H1 (cell line): ENCODE data around the gene RHEB. TPM values are rescaled to one million over a fixed set of nuclear protein-coding genes. Genes with fewer than 3 reads are reported as not detected.

Experiments
- CTCF ChIA-PET: fragments of 300-600 bp; sonication (Branson Sonifier 250); formaldehyde crosslinking; loops from one replicate; lab custom pipeline; 2021; ENCODE audit not compliant: partially characterized antibody; lab: Charles Lee
- POLR2A ChIA-PET: fragments of 300-600 bp; sonication (Branson Sonifier 250); formaldehyde crosslinking; loops from one replicate; lab custom pipeline; 2021; ENCODE audit warnings: inconsistent platforms; ENCODE audit not compliant: partially characterized antibody; lab: Charles Lee
- DNase-seq, 2 experiments: peaks; one replicate each; pipeline versions ENCODE4 v3.0.0 to v3.0.0-alpha.2; 2010 to 2022; ENCODE audit warnings: low spot score in 2 of 2, low read depth in 1 of 2, mixed read lengths in 1 of 2
- FAIRE-seq: peaks from 2 replicates; lab custom pipeline; 2011; peaks lifted over from hg19 to GRCh38; lab: Jason Lieb, UNC
- H2AFZ ChIP-seq: 2 replicates; pipeline ENCODE4 v1.8.1; 2012; ENCODE audit warnings: low read length, inconsistent platforms
- H2AK5ac ChIP-seq: 2 replicates; pipeline ENCODE4 v1.6.1; 2013; ENCODE audit warnings: low read depth, low read length
- H2BK120ac ChIP-seq: replicated peaks from 2 replicates; pipeline ENCODE3; 2013; ENCODE audit warnings: low read depth, low read length, inconsistent platforms
- H2BK12ac ChIP-seq: 2 replicates; pipeline ENCODE4 v1.6.1; 2013; ENCODE audit warnings: low read depth, low read length
- H2BK15ac ChIP-seq: 2 replicates; pipeline ENCODE4 v1.6.1; 2013; ENCODE audit warnings: low read length
- H2BK20ac ChIP-seq: 2 replicates; pipeline ENCODE4 v1.6.1; 2013; ENCODE audit warnings: low read length
- H2BK5ac ChIP-seq: 2 replicates; pipeline ENCODE4 v1.6.1; 2013; ENCODE audit warnings: low read depth, low read length
- H3K14ac ChIP-seq: 2 replicates; pipeline ENCODE4 v1.6.1; 2013; ENCODE audit warnings: inconsistent platforms; ENCODE audit not compliant: insufficient read length
- H3K18ac ChIP-seq: 2 replicates; pipeline ENCODE4 v1.6.1; 2013; ENCODE audit warnings: low read length; ENCODE audit errors: extremely low read depth
- H3K23ac ChIP-seq: 2 replicates; pipeline ENCODE4 v1.6.1; 2013; ENCODE audit warnings: inconsistent platforms; ENCODE audit not compliant: insufficient read length
- H3K23me2 ChIP-seq: 2 replicates; pipeline ENCODE4 v1.6.1; 2013; ENCODE audit warnings: low read depth, low read length
- H3K27ac ChIP-seq: 2 replicates; pipeline ENCODE4 v1.6.1; 2011; ENCODE audit warnings: low read depth, low read length, inconsistent platforms
- H3K27me3 ChIP-seq, 4 experiments: replicated peaks in 1 of 4; 1 replicate in 1 of 4; 2 replicates in 3 of 4; pipeline versions ENCODE4 v1.6.1 to v1.8.1; 2011 to 2013; ENCODE audit warnings: low read length in 3 of 4, mild to moderate bottlenecking in 3 of 4, inconsistent platforms in 2 of 4, mixed read lengths in 2 of 4, moderate library complexity in 1 of 4; ENCODE audit not compliant: control insufficient read depth in 3 of 4, insufficient read depth in 3 of 4; ENCODE audit errors: extremely low read depth in 1 of 4
- H3K36me3 ChIP-seq, 4 experiments: 2 replicates each; pipeline versions ENCODE4 v1.6.1 to v1.8.1; 2011 to 2013; ENCODE audit warnings: mild to moderate bottlenecking in 4 of 4, low read length in 3 of 4, moderate library complexity in 2 of 4, control low read depth in 1 of 4, inconsistent platforms in 1 of 4; ENCODE audit not compliant: insufficient read depth in 4 of 4, control insufficient read depth in 2 of 4
- H3K4ac ChIP-seq: replicated peaks from 2 replicates; pipeline ENCODE3; 2013; ENCODE audit warnings: low read length, low read depth, mixed read lengths, inconsistent platforms; ENCODE audit not compliant: insufficient read length
- H3K4me1 ChIP-seq, 4 experiments: replicated peaks in 1 of 4; 1 replicate in 1 of 4; 2 replicates in 3 of 4; pipeline versions ENCODE4 v1.6.1 to v1.8.1; 2011 to 2013; ENCODE audit warnings: low read length in 3 of 4, inconsistent platforms in 2 of 4, mixed read lengths in 1 of 4; ENCODE audit not compliant: insufficient read depth in 4 of 4, control insufficient read depth in 3 of 4
- H3K4me2 ChIP-seq, 2 experiments: 2 replicates each; pipeline versions ENCODE4 v1.6.1 to v1.8.1; 2011 to 2013; ENCODE audit warnings: low read depth in 2 of 2, low read length in 2 of 2, control low read depth in 1 of 2, inconsistent platforms in 1 of 2, mild to moderate bottlenecking in 1 of 2; ENCODE audit not compliant: insufficient read depth in 1 of 2
- H3K4me3 ChIP-seq, 4 experiments: fragments of 200-600, 300-600 bp in 1 of 4; sonication (generic), shearing (Covaris generic), sonication (Bioruptor Twin) in 1 of 4; 2 replicates each; pipeline versions ENCODE4 v1.5.1 to v1.8.1; 2011 to 2016; ENCODE audit warnings: low read length in 4 of 4, low read depth in 3 of 4, control low read depth in 2 of 4, inconsistent platforms in 2 of 4, mild to moderate bottlenecking in 2 of 4, mixed read lengths in 1 of 4, moderate library complexity in 1 of 4; ENCODE audit not compliant: insufficient read depth in 2 of 4; ENCODE audit errors: extremely low read depth in 1 of 4
- H3K56ac ChIP-seq: replicated peaks from 2 replicates; pipeline ENCODE3; 2013; ENCODE audit warnings: low read depth, mild to moderate bottlenecking, mixed read lengths, low read length, inconsistent platforms; ENCODE audit not compliant: insufficient read length
- H3K79me1 ChIP-seq: 2 replicates; pipeline ENCODE4 v1.6.1; 2013; ENCODE audit warnings: low read depth, low read length, control low read depth
- H3K79me2 ChIP-seq, 2 experiments: 2 replicates each; pipeline versions ENCODE4 v1.6.1 to v1.8.1; 2012 to 2013; ENCODE audit warnings: low read length in 2 of 2, mild to moderate bottlenecking in 2 of 2, inconsistent platforms in 1 of 2; ENCODE audit not compliant: insufficient read depth in 2 of 2, control insufficient read depth in 1 of 2
- H3K9ac ChIP-seq, 4 experiments: replicated peaks in 1 of 4; 1 replicate in 1 of 4; 2 replicates in 3 of 4; pipeline versions ENCODE4 v1.6.1 to v1.8.1; 2011 to 2013; ENCODE audit warnings: low read depth in 3 of 4, low read length in 3 of 4, control low read depth in 2 of 4, mild to moderate bottlenecking in 2 of 4, moderate library complexity in 2 of 4, inconsistent platforms in 1 of 4; ENCODE audit errors: extremely low read depth in 1 of 4
- H3K9me3 ChIP-seq, 2 experiments: 2 replicates each; pipeline versions ENCODE4 v1.6.1 to v1.8.1; 2012 to 2013; ENCODE audit warnings: mild to moderate bottlenecking in 2 of 2, moderate library complexity in 2 of 2, control low read depth in 1 of 2, inconsistent platforms in 1 of 2, low read depth in 1 of 2, low read length in 1 of 2, mixed read lengths in 1 of 2; ENCODE audit not compliant: insufficient read depth in 2 of 2
- H4K20me1 ChIP-seq, 2 experiments: replicated peaks in 1 of 2; 2 replicates each; pipeline versions ENCODE3 to v1.8.1; 2011 to 2013; ENCODE audit warnings: inconsistent platforms in 2 of 2, low read length in 2 of 2, mild to moderate bottlenecking in 1 of 2; ENCODE audit not compliant: insufficient read depth in 2 of 2, control insufficient read depth in 1 of 2
- H4K5ac ChIP-seq: 2 replicates; pipeline ENCODE4 v1.6.1; 2013; ENCODE audit warnings: low read length, low read depth, mixed read lengths, inconsistent platforms; ENCODE audit not compliant: insufficient read length
- H4K8ac ChIP-seq: 2 replicates; pipeline ENCODE4 v1.8.0; 2013; ENCODE audit warnings: mild to moderate bottlenecking, moderate library complexity, low read length, inconsistent platforms; ENCODE audit not compliant: insufficient read depth; ENCODE audit errors: extremely low read depth
- H4K91ac ChIP-seq: replicated peaks from 2 replicates; pipeline ENCODE3; 2013; ENCODE audit warnings: low read length, mixed read lengths, inconsistent platforms; ENCODE audit not compliant: insufficient read length
- BRCA1 ChIP-seq: IDR thresholded peaks from 2 replicates; pipeline ENCODE4 v1.6.1; 2012; ENCODE audit warnings: low read depth, low read length, improper control_type of control experiment
- CEBPB ChIP-seq: IDR thresholded peaks from 2 replicates; pipeline ENCODE4 v1.6.1; 2012; ENCODE audit warnings: low read depth, low read length
- CREB1 ChIP-seq: IDR thresholded peaks from 2 replicates; pipeline ENCODE4 v1.6.1; 2012; ENCODE audit warnings: inconsistent platforms
- CTCF ChIP-seq, 3 experiments: IDR thresholded peaks; 1 replicate in 2 of 3; 2 replicates in 1 of 3; pipeline versions ENCODE4 v1.5.1 to v1.6.1; 2011; ENCODE audit warnings: low read length in 3 of 3, mild to moderate bottlenecking in 3 of 3, inconsistent platforms in 2 of 3, low read depth in 1 of 3, moderate library complexity in 1 of 3; ENCODE audit not compliant: insufficient read depth in 1 of 3; ENCODE audit errors: control extremely low read depth in 1 of 3
- GABPA ChIP-seq: IDR thresholded peaks from 2 replicates; pipeline ENCODE4 v1.6.1; 2011; ENCODE audit warnings: mild to moderate bottlenecking, low read length, moderate library complexity, borderline replicate concordance; ENCODE audit not compliant: insufficient read depth
- POLR2AphosphoS5 ChIP-seq: IDR thresholded peaks from 2 replicates; pipeline ENCODE4 v1.6.1; 2011; ENCODE audit warnings: low read depth, low read length
- POU5F1 ChIP-seq: IDR thresholded peaks from 2 replicates; pipeline ENCODE4 v1.6.1; 2011; ENCODE audit warnings: low read depth, mild to moderate bottlenecking, low read length, moderate library complexity
- SP4 ChIP-seq: IDR thresholded peaks from 2 replicates; pipeline ENCODE4 v1.6.1; 2012; ENCODE audit warnings: low read length, inconsistent platforms
- YY1 ChIP-seq: IDR thresholded peaks from 2 replicates; pipeline ENCODE4 v1.6.1; 2011; ENCODE audit warnings: low read depth, mild to moderate bottlenecking, low read length
- WGBS, 2 experiments: shearing (Covaris generic) in 1 of 2; methylation state at CpG; one replicate each; pipeline versions ENCODE4 v1.1.6 to v1.1.7; 2013 to 2015; ENCODE audit warnings: low lambda C conversion rate in 2 of 2, mixed read lengths in 2 of 2, inconsistent platforms in 1 of 2, low coverage in 1 of 2, missing lambda C conversion rate in 1 of 2; ENCODE audit not compliant: insufficient replicate concordance in 2 of 2, insufficient coverage in 1 of 2, insufficient read length in 1 of 2; ENCODE audit errors: extremely low coverage in 1 of 2, missing lambda C conversion rate in 1 of 2; 5-methylcytosine and 5-hydroxymethylcytosine counted together
- polyA plus RNA-seq, 7 experiments: library from polyadenylated mRNA; depleted of rRNA in 3 of 7; stranded (reverse) in 5 of 7; unstranded in 2 of 7; fragments of >200 nt in 5 of 7; fragments of 200-250 nt in 2 of 7; gene quantifications; 1 replicate in 5 of 7; 2 replicates in 1 of 7; 4 replicates in 1 of 7; pipeline versions ENCODE4 v1.2.1 to v1.2.3, GENCODE V29; 2011 to 2013; ENCODE audit warnings: missing spikeins in 2 of 7, mixed read lengths in 2 of 7
- total RNA-seq: library from RNA; stranded (reverse); fragmentation: NEBNext Ultra II Directional; extraction: Animal tissue kit (Norgen Biotek cat#: 25700); gene quantifications from 2 replicates; pipeline ENCODE4 v1.2.1, GENCODE V29; 2021

The RHEB gene
- total and polyA plus RNA-seq, 2 of the 8 experiments (the other 6 are each of a cell fraction or from before 2014, with no cell fraction given): 60.8 to 132 TPM

DNA sequence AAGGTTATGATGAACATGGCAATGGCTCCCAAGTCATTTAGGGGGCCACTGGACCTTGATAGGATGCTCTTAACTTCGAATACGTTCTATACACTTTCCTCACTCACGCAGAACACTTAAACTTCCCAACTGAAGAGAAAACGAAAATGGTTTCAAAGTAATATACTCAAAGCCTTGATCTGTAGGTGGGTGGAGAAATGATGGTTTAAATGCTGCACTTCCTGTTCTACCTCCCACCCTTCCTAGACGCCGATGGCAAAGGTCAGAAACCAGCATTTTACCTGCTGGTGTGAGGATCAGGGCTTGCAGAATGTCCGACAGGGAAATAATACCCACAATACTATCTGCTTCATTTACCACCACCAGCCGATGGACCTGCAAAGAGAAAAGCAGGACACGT lies 40.5 kb upstream of the RHEB start:
- ChIA-PET CTCF (interaction anchor here (1.5 kb wide), 1 partner anchor 22 kb away, joined by 3 read pairs; no protein-coding TSS in a partner anchor), POLR2A (no interaction called here)
- Histone ChIP-seq H3K4ac (no peak overlapping the region), H3K14ac (no peak overlapping the region), H3K79me2 (no peaks in the 10 kb centered on the region), H2BK120ac (no peak overlapping the region), H2BK15ac (no peak overlapping the region), H4K20me1 (no peaks in the 10 kb centered on the region), H4K5ac (no peak overlapping the region), H3K23me2 (no peaks in the 10 kb centered on the region), H3K18ac (no peak overlapping the region), H4K91ac (no peak overlapping the region), H2BK20ac (no peak overlapping the region), H3K4me2 (no peak overlapping the region), H2BK12ac (no peak overlapping the region), H3K23ac (no peak overlapping the region), H3K4me3 (no peak overlapping the region), H2BK5ac (no peak overlapping the region), H4K8ac (no peak overlapping the region), H3K27ac (no peak overlapping the region), H3K79me1 (no peaks in the 10 kb centered on the region), H3K4me1 (no peaks in the 10 kb centered on the region), H3K36me3 (no peaks in the 10 kb centered on the region), H2AFZ (no peak overlapping the region), H3K9me3 (no peaks in the 10 kb centered on the region), H2AK5ac (no peak overlapping the region), H3K27me3 (no peaks in the 10 kb centered on the region), H3K56ac (no peak overlapping the region), H3K9ac (no peak overlapping the region)
- WGBS, 2 experiments: 87% methylated on average over 9 of the region's 9 CpGs; no CpG with 5 or more reads in 1 of the 2 experiments
- TF ChIP-seq GABPA: no peak
- no peak for TF ChIP-seq CTCF (IDR thresholded peaks at IDR 0.05; ENCODE audit: control extremely low read depth in 1 of 3, insufficient read depth in 1 of 3, low read depth in 1 of 3, low read length in 3 of 3)
- no peak for TF ChIP-seq CEBPB
- TF ChIP-seq BRCA1: no peak
- no peak for TF ChIP-seq SP4
- no peak for TF ChIP-seq POLR2AphosphoS5
- no peak for TF ChIP-seq YY1
- no peak for TF ChIP-seq POU5F1
- TF ChIP-seq CREB1: no peak
- no peak for FAIRE-seq
- no peak for DNase-seq
